Astrocyte (in vitro differentiated cells and primary cell): ENCODE results near the gene ATXN2.

Experiments used
- EZH2 ChIP-seq: IDR thresholded peaks from 2 replicates; pipeline ENCODE4 v1.6.1; 2012; ENCODE audit warnings: mild to moderate bottlenecking, low read length, inconsistent platforms; ENCODE audit not compliant: insufficient read depth
- TF ChIP-seq, protein P1 (sequence below): IDR thresholded peaks from 2 replicates; pipeline ENCODE4 v1.5.1; 2011; ENCODE audit warnings: low read depth, mild to moderate bottlenecking, inconsistent platforms, low read length, moderate library complexity; ENCODE audit not compliant: insufficient read depth

DNA sequence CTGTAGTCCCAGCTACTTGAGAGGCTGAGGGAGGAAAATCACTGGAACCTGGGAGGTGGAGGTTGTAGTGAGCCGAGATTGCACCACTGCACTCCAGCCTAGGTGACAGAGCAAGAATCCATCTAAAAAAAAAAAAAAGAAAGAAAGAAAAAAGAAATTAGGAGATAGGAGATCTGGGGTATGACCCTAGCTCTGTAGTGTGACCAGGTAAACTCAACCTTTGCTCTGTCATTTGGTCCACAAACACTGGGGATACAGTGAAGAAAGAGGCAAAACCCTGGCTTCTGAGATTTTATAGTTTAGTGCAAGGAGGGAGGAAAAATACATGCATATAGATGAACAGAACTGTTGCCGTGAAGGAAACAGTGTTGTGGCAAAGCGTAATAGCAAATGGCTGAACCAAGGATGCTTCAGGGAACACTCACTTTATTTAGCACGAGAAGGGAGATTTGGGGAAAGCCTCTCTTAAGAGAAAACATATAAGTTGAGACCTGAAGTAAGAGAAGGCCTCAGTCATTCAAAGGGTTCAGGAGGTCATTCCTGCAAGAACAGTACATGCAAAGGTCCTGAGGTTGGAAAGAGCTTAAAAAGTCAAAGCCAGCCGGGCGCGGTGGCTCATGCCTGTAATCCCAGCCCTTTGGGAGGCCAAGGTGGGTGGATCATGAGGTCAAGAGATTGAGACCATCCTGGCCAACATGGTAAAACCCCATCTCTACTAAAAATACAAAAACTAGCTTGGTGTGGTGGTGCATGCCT lies 29.6 kb upstream of the ATXN2 start:
- TF ChIP-seq, protein P1, sequence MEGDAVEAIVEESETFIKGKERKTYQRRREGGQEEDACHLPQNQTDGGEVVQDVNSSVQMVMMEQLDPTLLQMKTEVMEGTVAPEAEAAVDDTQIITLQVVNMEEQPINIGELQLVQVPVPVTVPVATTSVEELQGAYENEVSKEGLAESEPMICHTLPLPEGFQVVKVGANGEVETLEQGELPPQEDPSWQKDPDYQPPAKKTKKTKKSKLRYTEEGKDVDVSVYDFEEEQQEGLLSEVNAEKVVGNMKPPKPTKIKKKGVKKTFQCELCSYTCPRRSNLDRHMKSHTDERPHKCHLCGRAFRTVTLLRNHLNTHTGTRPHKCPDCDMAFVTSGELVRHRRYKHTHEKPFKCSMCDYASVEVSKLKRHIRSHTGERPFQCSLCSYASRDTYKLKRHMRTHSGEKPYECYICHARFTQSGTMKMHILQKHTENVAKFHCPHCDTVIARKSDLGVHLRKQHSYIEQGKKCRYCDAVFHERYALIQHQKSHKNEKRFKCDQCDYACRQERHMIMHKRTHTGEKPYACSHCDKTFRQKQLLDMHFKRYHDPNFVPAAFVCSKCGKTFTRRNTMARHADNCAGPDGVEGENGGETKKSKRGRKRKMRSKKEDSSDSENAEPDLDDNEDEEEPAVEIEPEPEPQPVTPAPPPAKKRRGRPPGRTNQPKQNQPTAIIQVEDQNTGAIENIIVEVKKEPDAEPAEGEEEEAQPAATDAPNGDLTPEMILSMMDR, result no peak
- no peak for TF ChIP-seq EZH2
